B cell (primary cell): Measurements from ENCODE around the gene ITGB8. TPM values are rescaled to one million over a fixed set of nuclear protein-coding genes. Genes with fewer than 3 reads are reported as not detected.

Source experiments
- ATAC-seq: fragments of 200-7000 bp; cut with Tn5 transposase; one replicate; pipeline ENCODE4 v1.10.0; 2021; ENCODE audit warnings: low read depth, mild to moderate bottlenecking, moderate number of reproducible peaks, moderate library complexity
- CTCF ChIA-PET: fragments of 350-600 bp; sonication (Branson Sonifier 250); formaldehyde crosslinking; loops from one replicate; lab custom pipeline; 2021; ENCODE audit warnings: antibody characterized with exemption, inconsistent platforms; lab: Charles Lee
- POLR2A ChIA-PET: fragments of 350-600 bp; sonication (Branson Sonifier 250); formaldehyde crosslinking; loops from one replicate; lab custom pipeline; 2021; ENCODE audit warnings: antibody characterized with exemption; lab: Charles Lee
- DNase-seq: peaks from one replicate; pipeline ENCODE4 v3.0.0; 2013
- H2AFZ ChIP-seq: 2 replicates; pipeline ENCODE4 v1.6.1; 2012; ENCODE audit warnings: mild to moderate bottlenecking, low read depth, low read length; ENCODE audit not compliant: insufficient read depth, poor library complexity, severe bottlenecking
- H3K27ac ChIP-seq, 2 donors: 1 replicate in 1 of 2; 2 replicates in 1 of 2; pipeline ENCODE4 v1.5.1; 2012 to 2013; ENCODE audit warnings: low read length in 2 of 2, mild to moderate bottlenecking in 2 of 2, moderate library complexity in 1 of 2
- H3K27me3 ChIP-seq, 4 experiments: fragments of 200-600 bp in 1 of 4; sonication (generic) in 1 of 4; replicated peaks in 1 of 4; 1 replicate in 2 of 4; 2 replicates in 2 of 4; pipeline versions ENCODE4 v1.6.1 to v1.7.0; 2013 to 2016; ENCODE audit warnings: low read length in 3 of 4, mild to moderate bottlenecking in 2 of 4, mixed read lengths in 1 of 4, moderate library complexity in 1 of 4; ENCODE audit not compliant: insufficient read depth in 4 of 4, control insufficient read depth in 3 of 4; ENCODE audit errors: control extremely low read depth in 1 of 4
- H3K36me3 ChIP-seq, 2 experiments: replicated peaks in 1 of 2; 1 replicate in 1 of 2; 2 replicates in 1 of 2; pipeline versions ENCODE4 v1.6.1 to v1.7.1; 2013; ENCODE audit warnings: low read length in 1 of 2; ENCODE audit not compliant: insufficient read depth in 2 of 2, control insufficient read depth in 1 of 2; ENCODE audit errors: control extremely low read depth in 1 of 2, extremely low read depth in 1 of 2
- H3K4me1 ChIP-seq, 2 donors: fragments of 200-600 bp in 1 of 2; sonication (generic) in 1 of 2; 1 replicate in 1 of 2; 2 replicates in 1 of 2; pipeline versions ENCODE4 v1.5.1 to v1.6.1; 2013 to 2017; ENCODE audit warnings: low read length in 2 of 2; ENCODE audit not compliant: control insufficient read depth in 2 of 2, insufficient read depth in 2 of 2
- H3K4me2 ChIP-seq: replicated peaks from 2 replicates; pipeline ENCODE3; 2012; ENCODE audit warnings: mild to moderate bottlenecking, low read depth, low read length; ENCODE audit not compliant: poor library complexity, severe bottlenecking
- H3K4me3 ChIP-seq, 5 experiments: fragments of 200-600 bp in 1 of 5; sonication (generic) in 1 of 5; 1 replicate in 3 of 5; 2 replicates in 2 of 5; pipeline versions ENCODE4 v1.5.1 to v1.7.0; 2011 to 2016; ENCODE audit warnings: low read length in 4 of 5, mild to moderate bottlenecking in 4 of 5, low read depth in 2 of 5, control low read depth in 1 of 5, moderate library complexity in 1 of 5; ENCODE audit not compliant: insufficient read depth in 1 of 5; ENCODE audit errors: control extremely low read depth in 1 of 5, extremely low read depth in 1 of 5
- H3K79me2 ChIP-seq: fragments of 200-600 bp; sonication (generic); one replicate; pipeline ENCODE4 v1.6.0; 2016; ENCODE audit warnings: low read length; ENCODE audit not compliant: control insufficient read depth, insufficient read depth
- H3K9ac ChIP-seq: fragments of 200-600 bp; sonication (generic); 2 replicates; pipeline ENCODE4 v1.6.1; 2017; ENCODE audit warnings: mild to moderate bottlenecking, low read length, moderate library complexity
- H3K9me3 ChIP-seq, 3 donors: one replicate each; pipeline versions ENCODE4 v1.6.1 to v1.7.1; 2013; ENCODE audit warnings: low read length in 2 of 3; ENCODE audit not compliant: control insufficient read depth in 2 of 3, insufficient read depth in 1 of 3; ENCODE audit errors: control extremely low read depth in 1 of 3
- H4K20me1 ChIP-seq: 2 replicates; pipeline ENCODE4 v1.6.0; 2012; ENCODE audit warnings: mild to moderate bottlenecking, low read length; ENCODE audit not compliant: insufficient read depth, control insufficient read depth, poor library complexity, severe bottlenecking
- H3K27ac Mint-ChIP-seq: one replicate; pipeline ENCODE4 v1.8.0; 2021; ENCODE audit warnings: mixed read lengths
- H3K27me3 Mint-ChIP-seq: one replicate; pipeline ENCODE4 v1.8.0; 2021; ENCODE audit warnings: mixed read lengths
- H3K4me1 Mint-ChIP-seq: one replicate; pipeline ENCODE4 v1.8.0; 2021; ENCODE audit warnings: mixed read lengths
- H3K4me3 Mint-ChIP-seq: one replicate; pipeline ENCODE4 v1.8.0; 2021; ENCODE audit warnings: mixed read lengths
- H3K9me3 Mint-ChIP-seq: one replicate; pipeline ENCODE4 v1.8.0; 2022; ENCODE audit warnings: mixed read lengths; ENCODE audit not compliant: insufficient read depth
- CTCF ChIP-seq: fragments of 200-600 bp; IDR thresholded peaks from one replicate; pipeline ENCODE4 v1.8.0; 2022; ENCODE audit warnings: antibody characterized with exemption, mild to moderate bottlenecking
- EZH2 ChIP-seq: IDR thresholded peaks from 2 replicates; pipeline ENCODE4 v1.6.1; 2012; ENCODE audit warnings: borderline replicate concordance, low read depth, mild to moderate bottlenecking, moderate library complexity, low read length; ENCODE audit not compliant: insufficient read depth, poor library complexity, severe bottlenecking
- WGBS: methylation state at CpG from one replicate; pipeline ENCODE4 v1.1.5; 2013; ENCODE audit warnings: missing lambda C conversion rate; ENCODE audit not compliant: insufficient coverage; 5-methylcytosine and 5-hydroxymethylcytosine counted together
- intact Hi-C: fragments of 100-400 bp; cut with micrococcal nuclease; formaldehyde crosslinking; loops from one replicate; pipeline ENCODE4 v1.10.0; 2022
- polyA plus RNA-seq: library from polyadenylated mRNA; depleted of rRNA; stranded (reverse); fragments of >200 nt; gene quantifications from 2 replicates; pipeline ENCODE4 v1.2.3, GENCODE V29; 2012
- total RNA-seq, 2 donors: library from RNA; stranded (reverse); fragments of 120-200 nt in 1 of 2; gene quantifications; 1 replicate in 1 of 2; 2 replicates in 1 of 2; pipeline versions ENCODE4 v1.2.3 to v1.2.4, GENCODE V29; 2013 to 2022

ITGB8 gene
- total and polyA plus RNA-seq, 2 donors (not counting 1 experiment from before 2014, with no cell fraction given), result 0.01 to 0.30 TPM

DNA sequence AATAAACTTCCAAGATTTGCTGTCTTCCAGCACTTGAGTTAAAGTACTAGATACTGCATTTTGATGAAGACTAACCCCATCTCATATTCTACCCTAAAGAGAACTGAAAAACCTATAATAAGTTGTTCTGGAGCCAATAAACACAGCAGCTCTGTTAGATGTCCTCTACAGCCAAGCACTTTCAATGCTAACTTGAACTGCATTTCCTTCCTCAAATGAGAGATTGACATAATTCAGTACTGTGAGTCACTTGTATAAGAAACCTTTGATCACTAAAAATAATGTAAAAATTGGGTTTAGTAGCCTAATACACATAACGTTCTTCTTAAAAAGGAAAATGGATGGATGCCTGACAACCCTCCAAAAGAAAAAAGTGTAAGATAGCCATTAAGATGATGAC lies 81.3 kb downstream of the ITGB8 start:
- no peak overlapping the region for H2AFZ ChIP-seq
- Mint-ChIP-seq H3K27ac (no peak overlapping the region), H3K9me3 (no peaks in the 10 kb centered on the region), H3K27me3 (no peaks in the 10 kb centered on the region), H3K4me1 (no peaks in the 10 kb centered on the region), H3K4me3 (no peak overlapping the region)
- H3K4me3 ChIP-seq, result no peak overlapping the region
- WGBS, result no CpG with 5 or more reads among the region's 1 CpG
- ChIA-PET CTCF (no interaction called here), POLR2A (no interaction called here)
- no peaks in the 10 kb centered on the region for H3K79me2 ChIP-seq
- DNase-seq (no peak), ATAC-seq (no peak)
- no peak overlapping the region for H3K9ac ChIP-seq
- H3K9me3 ChIP-seq, result no peaks in the 10 kb centered on the region
- no peaks in the 10 kb centered on the region for H3K4me1 ChIP-seq
- no peaks in the 10 kb centered on the region for H3K27me3 ChIP-seq
- no peak overlapping the region for H3K27ac ChIP-seq
- intact Hi-C loops, result no loop called here
- TF ChIP-seq CTCF (no peak), EZH2 (no peak)
- H3K4me2 ChIP-seq, result no peak overlapping the region
- no peaks in the 10 kb centered on the region for H3K36me3 ChIP-seq
- no peaks in the 10 kb centered on the region for H4K20me1 ChIP-seq

- ATAC-seq, result no peak
- POLR2A ChIA-PET, result no interaction called here
- H3K27ac Mint-ChIP-seq, result no peak overlapping the region
These were observed 86.6 kb downstream of the ITGB8 start for GRCh38 chr7:20417260-20417659.

More at GRCh38 chr7:20417260-20417659, 86.6 kb downstream of the ITGB8 start:
- Histone ChIP-seq H3K4me3 (no peak overlapping the region), H4K20me1 (no peaks in the 10 kb centered on the region), H3K36me3 (no peaks in the 10 kb centered on the region), H3K4me2 (no peak overlapping the region), H3K27me3 (no peaks in the 10 kb centered on the region), H3K9ac (no peak overlapping the region), H3K79me2 (no peaks in the 10 kb centered on the region), H3K9me3 (no peaks in the 10 kb centered on the region), H2AFZ (no peak overlapping the region), H3K4me1 (no peaks in the 10 kb centered on the region), H3K27ac (no peak overlapping the region)
- Mint-ChIP-seq H3K4me1 (no peaks in the 10 kb centered on the region), H3K9me3 (no peaks in the 10 kb centered on the region), H3K4me3 (no peak overlapping the region), H3K27me3 (no peaks in the 10 kb centered on the region)
- no CpG with 5 or more reads among the region's 1 CpG for WGBS
- DNase-seq, result no peak
- TF ChIP-seq CTCF (no peak), EZH2 (no peak)
- CTCF ChIA-PET, result interaction anchor here (0.5 to 0.6 kb wide), 2 partner anchors 184 to 669 kb away, joined by 3 read pairs; no protein-coding TSS in a partner anchor
- intact Hi-C loops, result no loop called here
